ENCODE results near the gene SNX21.

The SNX21 gene

GRCh38 chr20:45882469-45883099 is 49.0 kb downstream of the SNX21 start:
- DNase-seq (ENCODE audit: low read depth), result no peak

- no peak for DNase-seq (ENCODE audit: low read depth)
These were observed 49.5 kb downstream of the SNX21 start for GRCh38 chr20:45883100-45883469.

- no peak for DNase-seq (ENCODE audit: low read depth)
These were observed 53.2 kb downstream of the SNX21 start for GRCh38 chr20:45886590-45887345.

DNA sequence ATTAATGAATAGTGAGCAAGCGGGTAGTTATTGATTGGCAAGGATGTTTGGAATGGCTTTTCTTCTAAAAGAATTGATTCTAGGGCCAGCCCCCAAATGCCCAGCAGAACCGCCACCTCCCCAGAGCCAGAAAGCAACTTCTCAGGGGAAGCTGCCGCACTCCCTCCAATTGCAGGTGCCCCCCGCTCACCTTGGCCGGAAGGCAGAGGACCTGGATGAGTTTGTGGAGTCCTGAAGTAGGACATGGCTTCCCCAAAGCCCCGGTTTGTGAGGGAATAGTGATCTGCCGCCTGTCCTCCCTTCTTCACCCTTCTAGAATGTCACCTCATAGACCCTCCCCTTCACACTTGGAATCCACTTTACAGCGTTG is 53.7 kb downstream of the SNX21 start, which contains the start of gene SPATA25:
Gene SPATA25, minus strand, starts transcription at position 277 of the 370 bp plus-strand sequence. Its CDS starts 32 bp downstream, at position 245.
- no peak for DNase-seq (ENCODE audit: low read depth)

GRCh38 chr20:45888681-45889080 is 55.1 kb downstream of the SNX21 start:
- no peak for DNase-seq (ENCODE audit: low read depth)

DNA sequence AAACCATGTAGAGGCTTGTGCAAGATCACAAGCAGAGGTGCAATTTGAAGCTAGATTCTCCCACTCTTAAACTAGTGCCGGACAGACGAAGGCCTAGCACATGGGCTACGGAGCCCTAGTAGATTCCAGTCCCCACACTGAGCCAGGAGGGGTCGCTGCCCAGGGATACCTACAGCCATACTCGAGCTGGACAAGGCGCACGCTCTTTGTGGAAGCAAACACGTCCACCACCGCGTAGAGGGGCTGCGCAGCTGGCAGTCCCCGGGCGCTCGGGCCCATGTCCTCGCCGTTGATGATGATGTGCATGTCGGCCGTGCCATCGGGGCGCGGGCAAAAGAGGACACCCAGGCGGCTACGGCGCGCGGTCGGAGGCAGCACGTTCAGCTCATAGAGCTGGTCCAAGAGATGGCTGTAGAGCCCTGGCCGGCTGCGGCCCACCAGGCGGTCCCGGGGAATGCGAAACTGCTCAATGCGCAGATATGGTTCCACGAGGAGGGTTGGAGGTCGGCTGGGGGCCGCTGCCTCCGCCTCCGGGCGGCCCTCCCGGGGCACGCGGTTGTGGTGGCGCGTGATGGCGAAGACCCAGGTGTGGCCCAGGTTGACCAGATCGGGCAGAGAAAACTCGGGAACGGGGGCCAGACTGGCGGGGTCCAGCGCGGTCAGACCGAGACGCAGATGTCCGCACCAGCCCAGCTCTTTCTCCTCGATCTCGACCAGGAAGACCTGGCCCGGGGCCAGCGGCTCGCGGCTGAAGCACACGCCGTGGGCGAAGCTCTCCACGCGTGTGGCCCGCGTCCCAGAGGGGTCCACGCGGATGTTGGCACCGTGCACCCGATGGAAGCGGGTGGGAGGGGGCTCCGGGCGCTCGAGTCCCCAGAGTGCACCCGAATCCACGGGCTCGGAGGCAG is 56.7 kb downstream of the SNX21 start:
- DNase-seq (ENCODE audit: low read depth), result peak; percentile 69

DNA sequence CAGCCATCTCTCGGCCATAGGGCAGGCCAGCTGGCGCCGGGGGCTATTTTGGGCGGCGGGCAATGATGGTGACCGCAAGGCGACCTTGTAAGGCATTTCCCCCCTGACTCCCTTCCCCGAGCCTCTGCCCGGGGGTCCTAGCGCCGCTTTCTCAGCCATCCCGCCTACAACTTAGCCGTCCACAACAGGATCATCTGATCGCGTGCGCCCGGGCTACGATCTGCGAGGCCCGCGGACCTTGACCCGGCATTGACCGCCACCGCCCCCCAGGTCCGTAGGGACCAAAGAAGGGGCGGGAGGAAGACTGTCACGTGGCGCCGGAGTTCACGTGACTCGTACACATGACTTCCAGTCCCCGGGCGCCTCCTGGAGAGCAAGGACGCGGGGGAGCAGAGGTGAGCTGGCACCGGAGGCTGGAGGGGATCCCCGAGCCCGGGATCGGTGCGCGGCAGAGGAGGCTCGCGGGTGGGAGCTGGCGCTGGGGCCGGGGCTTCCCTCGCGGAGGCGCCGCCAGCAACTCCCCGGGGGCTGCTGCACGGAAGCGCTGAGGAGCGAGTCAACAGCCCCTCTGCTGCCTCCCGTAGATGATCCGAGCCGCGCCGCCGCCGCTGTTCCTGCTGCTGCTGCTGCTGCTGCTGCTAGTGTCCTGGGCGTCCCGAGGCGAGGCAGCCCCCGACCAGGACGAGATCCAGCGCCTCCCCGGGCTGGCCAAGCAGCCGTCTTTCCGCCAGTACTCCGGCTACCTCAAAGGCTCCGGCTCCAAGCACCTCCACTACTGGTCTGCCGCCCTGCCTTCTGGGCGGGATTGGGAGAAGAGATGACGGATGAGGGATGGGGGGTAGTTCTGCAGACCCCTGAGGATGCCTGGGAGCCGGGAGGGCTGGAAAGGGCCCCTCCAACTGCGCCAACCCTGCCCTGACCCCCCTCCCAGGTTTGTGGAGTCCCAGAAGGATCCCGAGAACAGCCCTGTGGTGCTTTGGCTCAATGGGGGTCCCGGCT is 57.7 kb downstream of the SNX21 start, which contains the start of the genes CTSA and NEURL2:
Gene CTSA, plus strand, starts transcription at position 351 of the 999 bp plus-strand sequence. Its CDS starts 234 bp downstream, at position 585.
Gene NEURL2, minus strand, starts transcription at position 224 of the 999 bp plus-strand sequence. Its CDS starts 217 bp downstream, at position 7.
- DNase-seq (ENCODE audit: low read depth), result peak; percentile 94

GRCh38 chr20:45892049-45892825 is 58.6 kb downstream of the SNX21 start:
- DNase-seq (ENCODE audit: low read depth), result peak; percentile 20
